PC-3 (cell line): Measurements from ENCODE around the gene PDE11A. TPM values are rescaled to one million over a fixed set of nuclear protein-coding genes. Genes with fewer than 3 reads are reported as not detected.

Source experiments
- ATAC-seq: fragments of 200-7000 bp; cut with Tn5 transposase; 2 replicates; pipeline ENCODE4 v1.9.1; 2020; ENCODE audit warnings: mild to moderate bottlenecking, moderate library complexity
- BruUV-seq: library from RNA; stranded (reverse); fragments of 400-500 nt; replicated peaks from 2 replicates; lab custom pipeline; 2021; lab: Mats Ljungman, UMichigan
- CTCF ChIA-PET: fragments of 300-600 bp; sonication (Branson Sonifier 250); formaldehyde crosslinking; loops from one replicate; lab custom pipeline; 2022; ENCODE audit warnings: antibody characterized with exemption; lab: Charles Lee
- POLR2A ChIA-PET: fragments of 300-600 bp; sonication (Branson Sonifier 250); formaldehyde crosslinking; loops from one replicate; lab custom pipeline; 2022; ENCODE audit warnings: antibody characterized with exemption; ENCODE audit not compliant: unreplicated experiment; lab: Charles Lee
- DNase-seq: peaks from one replicate; pipeline ENCODE4 v3.0.0-alpha.2; 2015
- H2AFZ ChIP-seq: fragments of 300-600 bp; sonication (generic); 2 replicates; pipeline ENCODE4 v1.6.0; 2016; ENCODE audit warnings: antibody characterized with exemption, low read length
- H3F3A ChIP-seq: fragments of 300-600 bp; sonication (generic); one replicate; pipeline ENCODE4 v1.6.0; 2017; ENCODE audit warnings: antibody characterized with exemption, low read length, control low read depth, mild to moderate bottlenecking; ENCODE audit not compliant: unreplicated experiment
- H3K27ac ChIP-seq: fragments of 300-600 bp; sonication (generic); 2 replicates; pipeline ENCODE4 v1.5.1; 2016; ENCODE audit warnings: mild to moderate bottlenecking, low read length
- H3K27me3 ChIP-seq: fragments of 300-600 bp; sonication (generic); 2 replicates; pipeline ENCODE4 v1.6.1; 2016; ENCODE audit warnings: low read length, mixed read lengths
- H3K36me3 ChIP-seq: fragments of 300-600 bp; sonication (generic); 2 replicates; pipeline ENCODE4 v1.6.1; 2016; ENCODE audit warnings: low read depth, mixed run types, low read length, mixed read lengths
- H3K4me1 ChIP-seq: fragments of 300-600 bp; sonication (generic); 2 replicates; pipeline ENCODE4 v1.5.1; 2016; ENCODE audit warnings: low read length; ENCODE audit not compliant: insufficient read depth
- H3K4me2 ChIP-seq: fragments of 300-600 bp; sonication (generic); 2 replicates; pipeline ENCODE4 v1.6.0; 2016; ENCODE audit warnings: low read length
- H3K4me3 ChIP-seq: fragments of 300-600 bp; sonication (generic); 2 replicates; pipeline ENCODE4 v1.5.1; 2016; ENCODE audit warnings: mild to moderate bottlenecking, low read length, mixed read lengths
- H3K79me2 ChIP-seq: fragments of 300-600 bp; sonication (generic); 2 replicates; pipeline ENCODE4 v1.6.1; 2017; ENCODE audit warnings: low read length, mixed read lengths
- H3K9ac ChIP-seq: fragments of 300-600 bp; sonication (generic); 2 replicates; pipeline ENCODE4 v1.6.0; 2016; ENCODE audit warnings: mild to moderate bottlenecking, low read length
- H3K9me2 ChIP-seq: fragments of 300-600 bp; sonication (generic); replicated peaks from 2 replicates; pipeline ENCODE4 v1.6.1; 2016; ENCODE audit warnings: mixed run types, low read length, mixed read lengths
- H3K9me3 ChIP-seq: fragments of 300-600 bp; sonication (generic); 2 replicates; pipeline ENCODE4 v1.6.1; 2016; ENCODE audit warnings: low read length, mixed read lengths
- H4K20me1 ChIP-seq: fragments of 300-600 bp; sonication (generic); 2 replicates; pipeline ENCODE4 v1.6.1; 2016; ENCODE audit warnings: low read length, mixed read lengths
- EZH2 ChIP-seq: fragments of 300-600 bp; sonication (generic); IDR thresholded peaks from one replicate; pipeline ENCODE4 v1.6.1; 2017; ENCODE audit warnings: antibody characterized with exemption, mild to moderate bottlenecking, low read length; ENCODE audit not compliant: unreplicated experiment
- EZH2phosphoT487 ChIP-seq: fragments of 300-600 bp; sonication (generic); IDR thresholded peaks from 2 replicates; pipeline ENCODE4 v1.6.1; 2018; ENCODE audit warnings: mild to moderate bottlenecking, antibody characterized with exemption, low read length, borderline replicate concordance
- intact Hi-C: fragments of 100-400 bp; cut with micrococcal nuclease; formaldehyde crosslinking; loops from 2 replicates; pipeline ENCODE4 v1.9.0; 2023
- total RNA-seq: library from RNA; depleted of rRNA; stranded (reverse); fragments of >200 nt; gene quantifications from 2 replicates; pipeline ENCODE4 v1.2.3, GENCODE V29; 2014
- TF ChIP-seq, protein P1 (sequence below): fragments of 300-600 bp; sonication (generic); conservative IDR thresholded peaks from 2 replicates; pipeline ENCODE4 v1.5.1; 2017; ENCODE audit warnings: antibody characterized with exemption, low read depth, mild to moderate bottlenecking, low read length

PDE11A gene
- total RNA-seq, 1 experiment from 2014 or later: 0.15 TPM

DNA sequence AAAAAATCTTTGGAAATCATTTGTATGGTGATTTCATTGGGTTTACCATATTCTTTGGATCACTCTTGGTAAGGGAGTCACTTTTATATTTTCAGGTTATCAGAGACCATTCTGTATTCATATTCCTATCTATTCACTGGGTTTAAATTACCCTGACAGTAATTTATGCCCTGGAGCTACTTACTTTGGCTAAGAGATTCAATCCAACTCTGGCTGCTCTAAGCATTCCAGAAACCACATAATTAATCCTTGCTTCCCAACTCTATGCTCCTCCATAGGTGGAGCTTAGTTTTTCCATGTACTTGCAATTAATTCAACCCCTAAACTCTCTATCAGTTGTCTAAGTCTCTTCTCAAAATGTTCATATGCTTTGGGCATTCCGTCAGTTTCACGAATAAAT is 343.7 kb downstream of the PDE11A start:
- Histone ChIP-seq H3K4me1 (no peaks in the 10 kb centered on the region), H3F3A (no peaks in the 10 kb centered on the region), H3K4me2 (no peak overlapping the region), H3K9me2 (no peaks in the 10 kb centered on the region), H3K79me2 (no peaks in the 10 kb centered on the region), H3K4me3 (no peak overlapping the region), H3K9me3 (no peaks in the 10 kb centered on the region), H3K9ac (no peak overlapping the region), H4K20me1 (no peaks in the 10 kb centered on the region), H3K36me3 (no peaks in the 10 kb centered on the region), H3K27me3 (peaks cover 61% of the 10 kb centered on the region), H3K27ac (no peak overlapping the region), H2AFZ (no peak overlapping the region)
- ChIA-PET POLR2A (no interaction called here), CTCF (interaction anchor here (0.7 kb wide), 1 partner anchor 99 kb away, joined by 3 read pairs; no protein-coding TSS in a partner anchor)
- TF ChIP-seq EZH2phosphoT487 (no peak), EZH2 (no peak)
- TF ChIP-seq, protein P1, sequence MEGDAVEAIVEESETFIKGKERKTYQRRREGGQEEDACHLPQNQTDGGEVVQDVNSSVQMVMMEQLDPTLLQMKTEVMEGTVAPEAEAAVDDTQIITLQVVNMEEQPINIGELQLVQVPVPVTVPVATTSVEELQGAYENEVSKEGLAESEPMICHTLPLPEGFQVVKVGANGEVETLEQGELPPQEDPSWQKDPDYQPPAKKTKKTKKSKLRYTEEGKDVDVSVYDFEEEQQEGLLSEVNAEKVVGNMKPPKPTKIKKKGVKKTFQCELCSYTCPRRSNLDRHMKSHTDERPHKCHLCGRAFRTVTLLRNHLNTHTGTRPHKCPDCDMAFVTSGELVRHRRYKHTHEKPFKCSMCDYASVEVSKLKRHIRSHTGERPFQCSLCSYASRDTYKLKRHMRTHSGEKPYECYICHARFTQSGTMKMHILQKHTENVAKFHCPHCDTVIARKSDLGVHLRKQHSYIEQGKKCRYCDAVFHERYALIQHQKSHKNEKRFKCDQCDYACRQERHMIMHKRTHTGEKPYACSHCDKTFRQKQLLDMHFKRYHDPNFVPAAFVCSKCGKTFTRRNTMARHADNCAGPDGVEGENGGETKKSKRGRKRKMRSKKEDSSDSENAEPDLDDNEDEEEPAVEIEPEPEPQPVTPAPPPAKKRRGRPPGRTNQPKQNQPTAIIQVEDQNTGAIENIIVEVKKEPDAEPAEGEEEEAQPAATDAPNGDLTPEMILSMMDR: no peak
- intact Hi-C loops: loop anchor here (10.0 kb wide), 2 partner anchors 94 to 314 kb away; no protein-coding TSS in a partner anchor
- BruUV-seq: no TSS peak
- ATAC-seq (no peak), DNase-seq (no peak)

DNA sequence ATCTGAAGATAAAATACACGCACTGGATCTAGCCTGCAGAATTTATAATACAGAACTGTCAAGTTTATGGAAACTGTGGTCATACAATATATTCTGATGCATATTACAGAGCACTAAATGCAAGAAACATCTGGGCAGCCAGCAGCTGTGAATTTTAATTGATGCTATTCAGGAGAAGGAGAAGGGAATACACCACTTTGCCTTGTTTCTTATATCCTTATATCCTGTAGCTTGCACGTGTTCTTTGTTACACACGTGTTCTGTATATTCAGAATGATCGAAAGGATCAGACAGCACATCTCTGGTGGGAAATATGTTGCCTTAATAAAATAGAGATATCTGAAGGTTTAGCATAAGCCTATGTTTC is 344.2 kb downstream of the PDE11A start:
- Histone ChIP-seq H2AFZ (no peak overlapping the region), H3K27ac (no peak overlapping the region), H3K27me3 (peaks cover 56% of the 10 kb centered on the region), H3K4me3 (no peak overlapping the region), H3K9ac (no peak overlapping the region), H3F3A (no peaks in the 10 kb centered on the region), H3K36me3 (no peaks in the 10 kb centered on the region), H3K9me2 (no peaks in the 10 kb centered on the region), H3K79me2 (no peaks in the 10 kb centered on the region), H4K20me1 (no peaks in the 10 kb centered on the region), H3K9me3 (no peaks in the 10 kb centered on the region), H3K4me2 (no peak overlapping the region), H3K4me1 (no peaks in the 10 kb centered on the region)
- intact Hi-C loops: loop anchor here (10.0 kb wide), 2 partner anchors 94 to 314 kb away; no protein-coding TSS in a partner anchor
- ATAC-seq (no peak), DNase-seq (no peak)
- CTCF ChIA-PET: interaction anchor here (0.7 kb wide), 1 partner anchor 100 kb away, joined by 3 read pairs; no protein-coding TSS in a partner anchor
- no peak for TF ChIP-seq EZH2phosphoT487
- TF ChIP-seq EZH2: no peak
- TF ChIP-seq, protein P1: no peak
- no TSS peak for BruUV-seq
- POLR2A ChIA-PET: no interaction called here

DNA sequence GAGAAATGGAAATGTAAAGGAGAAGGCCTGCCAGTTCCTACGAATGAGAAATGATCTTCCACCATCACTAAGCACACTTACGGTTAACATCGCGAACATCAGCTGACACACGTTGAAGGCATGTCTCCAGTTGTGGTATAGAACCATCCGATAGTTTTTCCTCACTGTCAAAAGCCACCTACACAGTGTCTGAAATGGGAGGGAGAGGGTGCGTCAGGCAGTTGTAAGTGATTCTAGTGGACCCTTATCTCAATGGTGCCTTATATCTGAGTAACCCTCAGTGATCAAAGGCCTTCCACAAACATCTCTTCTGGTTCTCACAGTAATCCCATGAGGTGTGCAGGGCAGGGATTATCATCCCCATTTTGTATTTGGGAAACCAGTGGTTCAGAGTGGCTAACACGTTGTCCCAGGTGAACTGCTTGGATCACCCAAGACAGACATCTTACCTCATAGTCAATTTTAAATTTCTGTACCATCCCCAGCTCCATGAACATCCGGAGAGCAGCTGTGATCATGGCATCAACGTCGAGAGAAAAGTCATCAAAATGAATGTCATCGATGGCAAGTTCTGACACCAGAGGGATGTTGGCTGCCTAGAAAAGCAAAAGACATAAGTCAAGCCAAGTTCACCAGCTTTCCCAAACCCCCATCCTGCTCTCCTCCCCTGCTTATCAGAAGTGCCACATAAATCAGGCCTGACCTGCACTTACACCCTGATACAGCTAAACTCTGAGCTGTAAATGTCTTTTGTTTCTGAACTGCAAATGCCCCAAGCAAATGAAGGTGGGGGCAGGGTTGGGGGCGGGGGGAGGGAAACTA is 344.8 kb downstream of the PDE11A start:
- CTCF ChIA-PET: interaction anchor here (0.6 to 0.7 kb wide), 2 partner anchors 13 to 100 kb away, joined by 3 read pairs; no protein-coding TSS in a partner anchor
- TF ChIP-seq EZH2phosphoT487 (no peak), EZH2 (no peak)
- TF ChIP-seq, protein P1: no peak
- no peaks in the 10 kb centered on the region for H4K20me1 ChIP-seq
- no peak for ATAC-seq
- no peak overlapping the region for H2AFZ ChIP-seq
- H3F3A ChIP-seq: no peaks in the 10 kb centered on the region
- H3K4me3 ChIP-seq: no peak overlapping the region
- no peaks in the 10 kb centered on the region for H3K9me3 ChIP-seq
- H3K4me2 ChIP-seq: no peak overlapping the region
- no peaks in the 10 kb centered on the region for H3K79me2 ChIP-seq
- DNase-seq: no peak
- no peaks in the 10 kb centered on the region for H3K4me1 ChIP-seq
- H3K27ac ChIP-seq: no peak overlapping the region
- H3K9ac ChIP-seq: no peak overlapping the region
- no TSS peak for BruUV-seq
- POLR2A ChIA-PET: no interaction called here
- no peaks in the 10 kb centered on the region for H3K36me3 ChIP-seq
- intact Hi-C loops: loop anchor here (10.0 kb wide), 2 partner anchors 93 to 313 kb away; no protein-coding TSS in a partner anchor
- H3K9me2 ChIP-seq: no peaks in the 10 kb centered on the region
- H3K27me3 ChIP-seq: peaks cover 50% of the 10 kb centered on the region
